OCI-LY3 (cell line): ENCODE data around the gene LIPJ.

Experiments used
- H2AFZ ChIP-seq: fragments of 200-600, 300-600 bp; shearing (Covaris generic); 2 replicates; pipeline ENCODE4 v1.6.0; 2014; ENCODE audit warnings: antibody characterized with exemption, low read depth, low read length
- H3K27ac ChIP-seq: fragments of 200-600, 300-600 bp; sonication (generic); 2 replicates; pipeline ENCODE4 v1.5.1; 2014; ENCODE audit warnings: mild to moderate bottlenecking, low read length, moderate library complexity, mixed read lengths
- H3K27me3 ChIP-seq: fragments of 200-600, 300-600 bp; sonication (generic); 2 replicates; pipeline ENCODE4 v1.6.1; 2014; ENCODE audit warnings: low read depth, low read length, mixed read lengths
- H3K36me3 ChIP-seq: fragments of 200-600, 300-600 bp; sonication (generic); replicated peaks from 2 replicates; pipeline ENCODE3; 2014; ENCODE audit warnings: low read depth, low read length, mixed read lengths
- H3K4me1 ChIP-seq: fragments of 300-600, 200-600 bp; sonication (generic); 2 replicates; pipeline ENCODE4 v1.6.1; 2014; ENCODE audit warnings: low read length, mixed read lengths
- H3K4me2 ChIP-seq: fragments of 200-600, 300-600 bp; sonication (generic); 2 replicates; pipeline ENCODE4 v1.6.1; 2014; ENCODE audit warnings: low read length, mixed read lengths
- H3K4me3 ChIP-seq: fragments of 300-600, 200-600 bp; sonication (generic); 2 replicates; pipeline ENCODE4 v1.5.1; 2014; ENCODE audit warnings: antibody characterized with exemption, mild to moderate bottlenecking, low read length, moderate library complexity
- H3K79me2 ChIP-seq: fragments of 300-600, 200-600 bp; shearing (Covaris generic); 2 replicates; pipeline ENCODE4 v1.6.1; 2014; ENCODE audit warnings: mild to moderate bottlenecking, low read length, mixed read lengths
- H3K9ac ChIP-seq: fragments of 300-600, 200-600 bp; shearing (Covaris generic); 2 replicates; pipeline ENCODE4 v1.6.0; 2014; ENCODE audit warnings: mild to moderate bottlenecking, low read length, moderate library complexity
- H3K9me3 ChIP-seq: fragments of 200-600, 300-600 bp; shearing (Covaris generic); 2 replicates; pipeline ENCODE4 v1.6.1; 2014; ENCODE audit warnings: low read length, mixed read lengths; ENCODE audit not compliant: insufficient read depth
- H4K20me1 ChIP-seq: fragments of 200-600, 300-600 bp; sonication (generic); 2 replicates; pipeline ENCODE4 v1.6.1; 2016; ENCODE audit warnings: low read length, mixed read lengths; ENCODE audit not compliant: insufficient read depth
- EZH2phosphoT487 ChIP-seq: fragments of 200-600 bp; shearing (Covaris generic); IDR thresholded peaks from 2 replicates; pipeline ENCODE4 v1.6.1; 2018; ENCODE audit warnings: antibody characterized with exemption, mixed run types, low read depth
- TF ChIP-seq, protein P1 (sequence below): fragments of 200-600, 300-600 bp; sonication (generic); IDR thresholded peaks from 2 replicates; pipeline ENCODE4 v1.5.1; 2014; ENCODE audit warnings: antibody characterized with exemption, low read length, low read depth

LIPJ gene

DNA sequence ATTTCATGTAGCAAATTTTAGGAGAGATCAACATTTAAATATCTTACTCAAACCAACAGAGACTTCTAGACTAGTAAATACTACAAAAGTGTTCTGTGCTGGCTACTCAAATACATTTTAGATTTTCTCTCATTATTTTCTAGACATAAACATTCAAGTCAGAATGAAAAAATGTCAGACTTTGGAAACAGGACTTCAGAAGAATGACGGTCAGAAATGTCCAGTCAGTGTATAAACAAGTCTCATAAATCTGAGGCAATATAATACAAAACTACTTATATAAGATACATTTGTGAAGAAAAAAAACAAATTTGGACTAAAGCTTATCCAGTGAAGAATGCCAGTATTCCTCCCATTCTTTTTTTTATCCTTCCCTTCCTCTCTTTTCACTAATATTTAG, 29.3 kb upstream of the LIPJ start:
- Histone ChIP-seq H3K9me3 (no peaks in the 10 kb centered on the region), H3K36me3 (no peaks in the 10 kb centered on the region), H3K27ac (no peak overlapping the region), H3K4me1 (peaks cover 13% of the 10 kb centered on the region), H3K27me3 (no peaks in the 10 kb centered on the region), H3K9ac (no peak overlapping the region), H4K20me1 (no peaks in the 10 kb centered on the region), H3K79me2 (no peaks in the 10 kb centered on the region), H3K4me3 (no peak overlapping the region), H2AFZ (no peak overlapping the region), H3K4me2 (no peak overlapping the region)
- TF ChIP-seq EZH2phosphoT487, result no peak
- TF ChIP-seq, protein P1, sequence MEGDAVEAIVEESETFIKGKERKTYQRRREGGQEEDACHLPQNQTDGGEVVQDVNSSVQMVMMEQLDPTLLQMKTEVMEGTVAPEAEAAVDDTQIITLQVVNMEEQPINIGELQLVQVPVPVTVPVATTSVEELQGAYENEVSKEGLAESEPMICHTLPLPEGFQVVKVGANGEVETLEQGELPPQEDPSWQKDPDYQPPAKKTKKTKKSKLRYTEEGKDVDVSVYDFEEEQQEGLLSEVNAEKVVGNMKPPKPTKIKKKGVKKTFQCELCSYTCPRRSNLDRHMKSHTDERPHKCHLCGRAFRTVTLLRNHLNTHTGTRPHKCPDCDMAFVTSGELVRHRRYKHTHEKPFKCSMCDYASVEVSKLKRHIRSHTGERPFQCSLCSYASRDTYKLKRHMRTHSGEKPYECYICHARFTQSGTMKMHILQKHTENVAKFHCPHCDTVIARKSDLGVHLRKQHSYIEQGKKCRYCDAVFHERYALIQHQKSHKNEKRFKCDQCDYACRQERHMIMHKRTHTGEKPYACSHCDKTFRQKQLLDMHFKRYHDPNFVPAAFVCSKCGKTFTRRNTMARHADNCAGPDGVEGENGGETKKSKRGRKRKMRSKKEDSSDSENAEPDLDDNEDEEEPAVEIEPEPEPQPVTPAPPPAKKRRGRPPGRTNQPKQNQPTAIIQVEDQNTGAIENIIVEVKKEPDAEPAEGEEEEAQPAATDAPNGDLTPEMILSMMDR, result no peak

DNA sequence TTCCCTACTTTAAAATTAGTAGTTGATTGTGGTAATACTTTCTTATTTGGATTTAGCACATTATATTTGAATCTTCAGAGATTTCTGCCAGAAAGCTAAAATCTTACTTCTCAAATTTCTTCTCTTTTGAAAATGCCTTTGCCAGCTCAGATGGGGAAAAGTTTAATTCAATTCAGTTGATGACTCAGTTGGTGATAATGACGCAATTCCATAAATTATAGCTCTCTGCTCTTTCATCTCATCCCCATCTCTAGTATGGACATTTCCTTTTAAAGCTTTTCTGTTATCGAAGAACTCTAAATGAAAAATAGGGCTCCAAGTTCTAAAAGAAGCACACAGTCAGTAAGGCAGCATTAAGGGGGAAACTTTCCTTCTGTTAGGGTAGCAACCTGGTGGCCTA, 28.9 kb upstream of the LIPJ start:
- Histone ChIP-seq H3K27ac (no peak overlapping the region), H3K27me3 (no peaks in the 10 kb centered on the region), H4K20me1 (no peaks in the 10 kb centered on the region), H3K9me3 (no peaks in the 10 kb centered on the region), H3K4me3 (no peak overlapping the region), H3K4me2 (no peak overlapping the region), H2AFZ (no peak overlapping the region), H3K9ac (no peak overlapping the region), H3K4me1 (peaks cover 13% of the 10 kb centered on the region), H3K79me2 (no peaks in the 10 kb centered on the region), H3K36me3 (no peaks in the 10 kb centered on the region)
- TF ChIP-seq, protein P1, result no peak
- no peak for TF ChIP-seq EZH2phosphoT487

DNA sequence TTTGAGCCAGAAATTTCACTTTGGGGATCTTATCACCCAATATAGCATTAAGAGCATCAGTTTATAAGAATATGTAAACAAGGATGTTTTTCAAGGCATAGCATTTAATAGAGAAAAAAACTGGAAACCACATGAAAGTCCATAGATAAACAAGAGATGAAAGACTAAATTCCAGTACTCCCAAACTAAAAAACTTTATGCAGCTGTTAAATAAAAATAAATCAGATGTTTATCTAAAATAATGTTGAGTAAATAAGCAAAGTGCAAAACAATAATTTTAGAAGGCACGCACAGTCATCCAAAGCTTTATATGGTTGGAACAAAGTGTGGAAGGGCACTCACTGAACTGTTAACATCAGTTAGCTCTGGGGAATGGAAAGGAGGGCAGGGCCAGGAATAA, 24.4 kb upstream of the LIPJ start:
- Histone ChIP-seq H3K9ac (no peak overlapping the region), H3K27me3 (no peaks in the 10 kb centered on the region), H3K79me2 (no peaks in the 10 kb centered on the region), H3K9me3 (no peaks in the 10 kb centered on the region), H3K4me3 (no peak overlapping the region), H3K4me2 (no peak overlapping the region), H3K36me3 (no peaks in the 10 kb centered on the region), H3K27ac (no peak overlapping the region), H3K4me1 (peaks cover 17% of the 10 kb centered on the region), H4K20me1 (no peaks in the 10 kb centered on the region), H2AFZ (no peak overlapping the region)
- TF ChIP-seq EZH2phosphoT487, result no peak
- TF ChIP-seq, protein P1, result no peak

DNA sequence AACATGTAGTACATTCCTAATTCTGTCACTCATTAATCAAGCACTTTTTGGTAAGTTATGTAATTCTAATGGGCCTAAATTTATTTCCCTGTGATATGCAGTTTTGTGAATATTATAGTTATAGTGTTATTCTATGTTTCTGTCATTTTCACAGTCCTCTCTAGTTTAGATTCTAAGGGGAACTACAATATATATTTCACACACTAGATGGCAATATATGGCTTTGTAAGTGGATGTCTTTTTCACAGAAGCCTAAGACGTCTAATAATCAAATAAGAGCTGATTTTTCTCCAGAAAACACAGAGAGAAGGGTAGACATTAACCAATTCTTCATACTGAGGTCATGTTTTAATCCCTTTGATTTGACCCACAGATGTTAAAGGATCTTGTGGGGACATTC, 21.5 kb upstream of the LIPJ start:
- Histone ChIP-seq H3K4me2 (peak overlapping the region; percentile 22), H4K20me1 (no peaks in the 10 kb centered on the region), H3K9me3 (no peaks in the 10 kb centered on the region), H3K79me2 (no peaks in the 10 kb centered on the region), H2AFZ (no peak overlapping the region), H3K27me3 (no peaks in the 10 kb centered on the region), H3K9ac (no peak overlapping the region), H3K36me3 (no peaks in the 10 kb centered on the region), H3K4me1 (peaks cover 4% of the 10 kb centered on the region), H3K4me3 (no peak overlapping the region), H3K27ac (no peak overlapping the region)
- TF ChIP-seq, protein P1, result peak; percentile 67
- no peak for TF ChIP-seq EZH2phosphoT487
